Peyer's patch (tissue), 4 donors: ENCODE data around the gene TCF20.
A peak's percentile ranks its signal among the peaks of the same experiment; 100 is the strongest.

Experiments
- POLR2A ChIP-seq, 2 donors: fragments of 450-650 bp; IDR thresholded peaks; one replicate each; pipeline ENCODE4 v1.5.1; 2017; ENCODE audit warnings: antibody characterized with exemption in 2 of 2, mild to moderate bottlenecking in 2 of 2, moderate library complexity in 2 of 2
- TF ChIP-seq, protein P1 (sequence below), 6 experiments: fragments of 450-650 bp in 4 of 6; fragments of 200-600 bp in 2 of 6; sonication (generic) in 1 of 6; IDR thresholded peaks; one replicate each; pipeline ENCODE4 v1.5.1; 2017 to 2019; ENCODE audit warnings: antibody characterized with exemption in 6 of 6, mild to moderate bottlenecking in 3 of 6, moderate library complexity in 1 of 6

DNA sequence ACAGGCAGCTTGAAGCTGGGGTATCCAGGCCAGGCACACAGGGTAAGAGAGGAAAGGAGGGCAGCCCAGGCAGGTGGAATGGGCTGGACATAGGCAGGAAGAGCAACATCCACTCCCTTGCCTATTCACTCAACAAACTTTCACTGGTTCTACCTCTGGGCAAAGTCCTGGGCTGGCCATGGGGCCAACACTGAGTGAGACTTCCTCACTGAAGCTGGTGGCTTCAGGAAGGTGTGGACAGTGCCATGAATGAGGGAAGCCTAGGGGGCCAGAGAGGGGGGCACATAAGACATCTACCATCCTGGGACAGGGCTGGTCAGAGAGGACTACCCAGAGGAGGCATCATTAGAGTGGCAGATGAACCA lies 44.9 kb upstream of the TCF20 start:
- TF ChIP-seq, protein P1, sequence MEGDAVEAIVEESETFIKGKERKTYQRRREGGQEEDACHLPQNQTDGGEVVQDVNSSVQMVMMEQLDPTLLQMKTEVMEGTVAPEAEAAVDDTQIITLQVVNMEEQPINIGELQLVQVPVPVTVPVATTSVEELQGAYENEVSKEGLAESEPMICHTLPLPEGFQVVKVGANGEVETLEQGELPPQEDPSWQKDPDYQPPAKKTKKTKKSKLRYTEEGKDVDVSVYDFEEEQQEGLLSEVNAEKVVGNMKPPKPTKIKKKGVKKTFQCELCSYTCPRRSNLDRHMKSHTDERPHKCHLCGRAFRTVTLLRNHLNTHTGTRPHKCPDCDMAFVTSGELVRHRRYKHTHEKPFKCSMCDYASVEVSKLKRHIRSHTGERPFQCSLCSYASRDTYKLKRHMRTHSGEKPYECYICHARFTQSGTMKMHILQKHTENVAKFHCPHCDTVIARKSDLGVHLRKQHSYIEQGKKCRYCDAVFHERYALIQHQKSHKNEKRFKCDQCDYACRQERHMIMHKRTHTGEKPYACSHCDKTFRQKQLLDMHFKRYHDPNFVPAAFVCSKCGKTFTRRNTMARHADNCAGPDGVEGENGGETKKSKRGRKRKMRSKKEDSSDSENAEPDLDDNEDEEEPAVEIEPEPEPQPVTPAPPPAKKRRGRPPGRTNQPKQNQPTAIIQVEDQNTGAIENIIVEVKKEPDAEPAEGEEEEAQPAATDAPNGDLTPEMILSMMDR (IDR thresholded peaks at IDR 0.05): no peak
- peak in 1 of 2 donors; percentile 22 for TF ChIP-seq POLR2A (IDR thresholded peaks at IDR 0.05)
